ENCODE data around the gene ITGAL. TPM values are rescaled to one million over a fixed set of nuclear protein-coding genes. Genes with fewer than 3 reads are reported as not detected.

The ITGAL gene
- total RNA-seq, 2 experiments from 2014 or later, result 40.2 to 140 TPM

GRCh38 chr16:30470170-30470512 is 2.4 kb upstream of the ITGAL start:
- Histone ChIP-seq H3K9me2 (ENCODE audit: insufficient read depth, low read length) (no peaks in the 10 kb centered on the region), H3K4me3 (ENCODE audit: low read depth, low read length, poor library complexity, severe bottlenecking) (no peak overlapping the region), H4K20me1 (ENCODE audit: insufficient read depth, low read length) (no peaks in the 10 kb centered on the region), H3K9me3 (ENCODE audit: low read length) (no peaks in the 10 kb centered on the region), H3K36me3 (ENCODE audit: insufficient read depth, low read length) (peaks cover 8% of the 10 kb centered on the region; the same call in 1 of the 2 replicates), H3K79me2 (ENCODE audit: insufficient read depth, low read depth, low read length) (peaks cover 15% of the 10 kb centered on the region; the same call in 1 of the 2 replicates), H3K4me2 (ENCODE audit: low read length) (peak overlapping the region; percentile 99; the same call in 1 of the 2 replicates), H3K27ac (ENCODE audit: low read depth, low read length, poor library complexity, severe bottlenecking) (peak overlapping the region; percentile 95), H3K4me1 (ENCODE audit: insufficient read depth, low read length, poor library complexity, severe bottlenecking) (peaks cover 71% of the 10 kb centered on the region), H2AFZ (ENCODE audit: low read length) (peak overlapping the region; percentile 73; the same call in 1 of the 2 replicates)
- no TSS peak for BruUV-seq (replicated peaks)
- intact Hi-C loops (cut with micrococcal nuclease; ENCODE audit: unreplicated experiment), result loop anchor here (2.0 kb wide), 1 partner anchor 181 kb away; the partner anchor contains the start of gene PRR14
- TF ChIP-seq EZH2phosphoT487 (IDR thresholded peaks at IDR 0.05; ENCODE audit: borderline replicate concordance, low read depth, low read length) (no peak), CTCF (conservative IDR thresholded peaks at IDR 0.05; ENCODE audit: low read length) (no peak)
- ChIA-PET CTCF (ENCODE audit: unreplicated experiment) (interaction anchor here (1.6 kb wide), 1 partner anchor 20 kb away, joined by 3 read pairs; no protein-coding TSS in a partner anchor), POLR2A (interaction anchor here (0.6 to 2.3 kb wide), 5 partner anchors 9 to 162 kb away, joined by 3 to 8 read pairs (median 4); no protein-coding TSS in a partner anchor)
- no peak for DNase-seq (ENCODE audit: low spot score)

GRCh38 chr16:30470632-30470995 is 1.9 kb upstream of the ITGAL start:
- Histone ChIP-seq H3K9me3 (ENCODE audit: low read length) (no peaks in the 10 kb centered on the region), H3K4me2 (ENCODE audit: low read length) (peak overlapping the region; percentile 99), H3K79me2 (ENCODE audit: insufficient read depth, low read depth, low read length) (peaks cover 15% of the 10 kb centered on the region; the same call in 1 of the 2 replicates), H3K36me3 (ENCODE audit: insufficient read depth, low read length) (peaks cover 13% of the 10 kb centered on the region; the same call in 1 of the 2 replicates), H3K4me1 (ENCODE audit: insufficient read depth, low read length, poor library complexity, severe bottlenecking) (peaks cover 71% of the 10 kb centered on the region), H3K9me2 (ENCODE audit: insufficient read depth, low read length) (no peaks in the 10 kb centered on the region), H2AFZ (ENCODE audit: low read length) (peak overlapping the region; percentile 73), H4K20me1 (ENCODE audit: insufficient read depth, low read length) (no peaks in the 10 kb centered on the region), H3K27ac (ENCODE audit: low read depth, low read length, poor library complexity, severe bottlenecking) (peak overlapping the region; percentile 95), H3K4me3 (ENCODE audit: low read depth, low read length, poor library complexity, severe bottlenecking) (no peak overlapping the region)
- intact Hi-C loops (cut with micrococcal nuclease; ENCODE audit: unreplicated experiment), result loop anchor here (2.0 kb wide), 1 partner anchor 180 kb away; the partner anchor contains the start of gene PRR14
- POLR2A ChIA-PET, result interaction anchor here (0.6 to 2.3 kb wide), 5 partner anchors 10 to 162 kb away, joined by 3 to 8 read pairs (median 4); no protein-coding TSS in a partner anchor
- CTCF ChIA-PET (ENCODE audit: unreplicated experiment), result interaction anchor here (1.6 kb wide), 1 partner anchor 20 kb away, joined by 3 read pairs; no protein-coding TSS in a partner anchor
- no TSS peak for BruUV-seq (replicated peaks)
- DNase-seq (ENCODE audit: low spot score), result no peak
- TF ChIP-seq CTCF (conservative IDR thresholded peaks at IDR 0.05; ENCODE audit: low read length), result no peak
- no peak for TF ChIP-seq EZH2phosphoT487 (IDR thresholded peaks at IDR 0.05; ENCODE audit: borderline replicate concordance, low read depth, low read length)

Measured in OCI-LY7 (cell line).